Measurements from ENCODE around the gene DECR2.

DNA sequence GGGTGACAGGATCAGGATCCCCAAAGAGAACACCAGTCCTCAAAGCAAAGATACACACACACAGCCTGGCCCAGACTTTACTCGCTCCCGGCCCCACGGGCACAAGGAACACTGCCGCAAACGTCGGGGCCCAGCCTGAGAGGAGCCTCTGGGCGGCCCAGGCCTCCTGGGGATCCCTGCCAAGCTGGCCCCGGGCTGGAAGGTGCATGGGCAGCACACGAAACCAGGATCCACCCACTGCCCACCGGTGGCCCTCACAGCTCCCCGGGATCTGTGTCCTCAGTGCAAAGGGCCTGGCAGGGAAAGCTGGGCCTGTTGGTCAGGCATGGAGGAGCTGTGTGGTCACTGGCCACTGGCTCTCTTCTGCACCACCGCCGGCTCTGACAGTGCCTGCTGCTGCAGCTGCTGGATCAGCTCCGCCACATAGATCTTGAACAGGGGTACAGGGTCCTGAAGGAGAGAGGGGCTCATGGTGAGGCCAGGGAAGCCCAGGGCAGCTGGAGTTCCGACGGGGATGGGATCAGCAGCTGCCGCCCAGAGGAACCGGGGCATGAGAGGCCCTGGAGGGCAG lies 34.3 kb upstream of the DECR2 start:
- TF ChIP-seq GATA2 (IDR thresholded peaks at IDR 0.05; ENCODE audit: low read depth, low read length) (no peak), GATA3 (IDR thresholded peaks at IDR 0.05; ENCODE audit: low read depth, low read length) (no peak)

Measured in SH-SY5Y (cell line).